Measurements from ENCODE around the gene GCFC2. TPM values are rescaled to one million over a fixed set of nuclear protein-coding genes. Genes with fewer than 3 reads are reported as not detected.

Gene GCFC2
- total and polyA plus RNA-seq, 4 donors = 10.4 to 28.2 (median 17.2) TPM

DNA sequence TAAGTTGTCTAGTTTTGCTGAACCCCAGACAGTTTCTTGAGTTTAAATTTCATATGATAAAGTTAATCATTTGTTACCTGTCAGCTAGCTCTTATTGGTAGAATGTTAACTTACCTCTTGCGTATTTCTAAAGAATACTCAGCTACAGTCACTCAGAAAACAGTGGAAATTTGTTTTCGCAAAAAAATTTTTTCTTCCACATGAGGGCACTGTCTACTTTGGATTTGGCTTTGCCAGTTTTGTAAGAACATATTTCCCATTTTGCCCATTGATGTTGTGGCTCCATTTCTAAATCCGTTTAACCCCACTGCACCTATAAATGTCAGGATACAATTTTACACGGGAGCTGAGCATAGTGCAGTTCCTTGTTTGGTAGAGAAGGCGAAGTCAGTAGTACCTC is 19.1 kb upstream of the GCFC2 start:
- no peaks in the 10 kb centered on the region for H3K9me3 ChIP-seq (ENCODE audit: control insufficient read depth in 4 of 4, low read length in 3 of 4)
- H3K27ac ChIP-seq (ENCODE audit: low read depth in 1 of 2, low read length in 2 of 2) = no peak overlapping the region
- H3K36me3 ChIP-seq (ENCODE audit: control insufficient read depth in 4 of 4, insufficient read depth in 3 of 4, low read depth in 1 of 4, low read length in 3 of 4) = no peaks in the 10 kb centered on the region
- no peak for DNase-seq (ENCODE audit: low spot score)
- no peaks in the 10 kb centered on the region for H3K27me3 ChIP-seq (ENCODE audit: control insufficient read depth in 4 of 4, insufficient read depth in 4 of 4, low read length in 3 of 4)
- TF ChIP-seq RAD21 (IDR thresholded peaks at IDR 0.05) (peak; percentile 59 to 66), CTCF (IDR thresholded peaks at IDR 0.05; ENCODE audit: low read depth, low read length, missing input control) (peak; percentile 8), HNF4A (conservative IDR thresholded peaks at IDR 0.05) (no peak), TAF1 (conservative IDR thresholded peaks at IDR 0.05) (no peak)
- 60% methylated on average over 5 of the region's 5 CpGs for WGBS
- H3K4me3 ChIP-seq (ENCODE audit: low read depth in 1 of 3, low read length in 3 of 3) = no peak overlapping the region
- H3K4me1 ChIP-seq (ENCODE audit: control insufficient read depth in 4 of 4, insufficient read depth in 4 of 4, low read length in 3 of 4) = no peaks in the 10 kb centered on the region
- no peak overlapping the region for H3K9ac ChIP-seq (ENCODE audit: low read depth in 1 of 2, low read length in 2 of 2)

GRCh38 chr2:75728614-75729419 is 18.1 kb upstream of the GCFC2 start:
- TF ChIP-seq MAX (IDR thresholded peaks at IDR 0.05) (no peak), REST (IDR thresholded peaks at IDR 0.05) (no peak), YY1 (IDR thresholded peaks at IDR 0.05) (no peak), RXRA (IDR thresholded peaks at IDR 0.05) (no peak), FOXA2 (IDR thresholded peaks at IDR 0.05) (no peak), EGR1 (IDR thresholded peaks at IDR 0.05; ENCODE audit: low read depth in 2 of 2) (no peak), ATF3 (IDR thresholded peaks at IDR 0.05) (no peak)
- Histone ChIP-seq H3K9ac (ENCODE audit: low read depth in 1 of 2, low read length in 2 of 2) (no peak overlapping the region), H3K36me3 (ENCODE audit: control insufficient read depth in 4 of 4, insufficient read depth in 3 of 4, low read depth in 1 of 4, low read length in 3 of 4) (no peaks in the 10 kb centered on the region), H3K4me1 (ENCODE audit: control insufficient read depth in 4 of 4, insufficient read depth in 4 of 4, low read length in 3 of 4) (no peaks in the 10 kb centered on the region), H3K27ac (ENCODE audit: low read depth in 1 of 2, low read length in 2 of 2) (no peak overlapping the region), H3K27me3 (ENCODE audit: control insufficient read depth in 4 of 4, insufficient read depth in 4 of 4, low read length in 3 of 4) (no peaks in the 10 kb centered on the region), H3K4me3 (ENCODE audit: low read depth in 1 of 3, low read length in 3 of 3) (no peak overlapping the region), H3K9me3 (ENCODE audit: control insufficient read depth in 4 of 4, low read length in 3 of 4) (no peaks in the 10 kb centered on the region)
- WGBS = 89% methylated on average over 6 of the region's 6 CpGs
- no peak for DNase-seq (ENCODE audit: low spot score)

DNA sequence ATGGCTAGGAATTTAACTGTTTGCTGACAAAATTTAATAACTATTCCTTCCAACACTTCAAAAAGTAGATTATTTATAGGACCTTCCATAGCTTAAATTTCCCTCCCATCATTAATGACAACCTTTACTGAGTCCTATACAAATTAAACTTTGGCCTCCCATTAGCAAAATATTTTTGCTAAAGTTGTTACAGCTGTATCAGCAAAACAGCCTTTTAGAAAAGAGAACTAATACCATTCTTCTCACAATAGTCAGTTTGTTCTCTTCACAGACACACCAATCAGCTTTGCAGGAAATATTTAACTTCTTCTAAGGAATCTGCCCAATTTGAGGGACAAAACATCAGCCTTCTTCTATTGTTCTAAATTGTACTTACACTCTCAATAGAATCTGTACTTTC is 12.0 kb upstream of the GCFC2 start:
- H3K4me3 ChIP-seq (ENCODE audit: low read depth in 1 of 3, low read length in 3 of 3) = no peak overlapping the region
- H3K36me3 ChIP-seq (ENCODE audit: control insufficient read depth in 4 of 4, insufficient read depth in 3 of 4, low read depth in 1 of 4, low read length in 3 of 4) = no peaks in the 10 kb centered on the region
- H3K27ac ChIP-seq (ENCODE audit: low read depth in 1 of 2, low read length in 2 of 2) = no peak overlapping the region
- H3K4me1 ChIP-seq (ENCODE audit: control insufficient read depth in 4 of 4, insufficient read depth in 4 of 4, low read length in 3 of 4) = no peaks in the 10 kb centered on the region
- H3K9ac ChIP-seq (ENCODE audit: low read depth in 1 of 2, low read length in 2 of 2) = no peak overlapping the region
- TF ChIP-seq HNF4G (IDR thresholded peaks at IDR 0.05) (no peak), RAD21 (IDR thresholded peaks at IDR 0.05) (no peak), TAF1 (conservative IDR thresholded peaks at IDR 0.05) (no peak), SP1 (IDR thresholded peaks at IDR 0.05) (no peak), HNF4A (conservative IDR thresholded peaks at IDR 0.05) (no peak), JUND (IDR thresholded peaks at IDR 0.05) (no peak), CTCF (IDR thresholded peaks at IDR 0.05; ENCODE audit: low read depth, low read length, missing input control) (no peak), YY1 (IDR thresholded peaks at IDR 0.05) (no peak), NR2F2 (IDR thresholded peaks at IDR 0.05) (no peak), EGR1 (IDR thresholded peaks at IDR 0.05; ENCODE audit: low read depth in 2 of 2) (no peak)
- no peak for DNase-seq (ENCODE audit: low spot score)
- no peaks in the 10 kb centered on the region for H3K27me3 ChIP-seq (ENCODE audit: control insufficient read depth in 4 of 4, insufficient read depth in 4 of 4, low read length in 3 of 4)
- H3K9me3 ChIP-seq (ENCODE audit: control insufficient read depth in 4 of 4, low read length in 3 of 4) = no peaks in the 10 kb centered on the region

All from liver (tissue), 9 donors.